HG03103 (cell line): ENCODE data around the gene DLG2.

Experiments used
- ATAC-seq: cut with Tn5 transposase; IDR thresholded peaks from one replicate; pipeline ENCODE4 v1.9.1; 2021; ENCODE audit warnings: low read depth; ENCODE audit not compliant: unreplicated experiment

DLG2 gene

DNA sequence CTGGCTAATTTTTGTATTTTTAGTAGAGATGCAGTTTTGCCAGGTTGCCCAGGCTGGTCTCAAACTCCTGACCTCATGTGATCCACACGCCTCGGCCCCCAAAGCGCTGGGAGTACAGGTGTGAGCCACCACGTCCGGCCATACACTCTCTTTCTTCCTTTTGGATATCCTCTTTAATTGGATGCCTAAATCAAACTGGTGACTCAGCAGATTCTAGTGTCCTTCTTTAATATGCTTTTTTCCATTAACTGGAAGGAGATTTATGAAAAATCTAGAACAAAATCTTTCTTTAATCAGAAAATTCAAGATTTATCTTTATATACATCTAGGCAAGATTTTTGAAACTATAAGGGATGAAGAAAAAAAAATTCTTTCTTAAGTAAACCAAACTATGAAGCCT lies 1371.7 kb downstream of the DLG2 start:
- ATAC-seq, result no peak

DNA sequence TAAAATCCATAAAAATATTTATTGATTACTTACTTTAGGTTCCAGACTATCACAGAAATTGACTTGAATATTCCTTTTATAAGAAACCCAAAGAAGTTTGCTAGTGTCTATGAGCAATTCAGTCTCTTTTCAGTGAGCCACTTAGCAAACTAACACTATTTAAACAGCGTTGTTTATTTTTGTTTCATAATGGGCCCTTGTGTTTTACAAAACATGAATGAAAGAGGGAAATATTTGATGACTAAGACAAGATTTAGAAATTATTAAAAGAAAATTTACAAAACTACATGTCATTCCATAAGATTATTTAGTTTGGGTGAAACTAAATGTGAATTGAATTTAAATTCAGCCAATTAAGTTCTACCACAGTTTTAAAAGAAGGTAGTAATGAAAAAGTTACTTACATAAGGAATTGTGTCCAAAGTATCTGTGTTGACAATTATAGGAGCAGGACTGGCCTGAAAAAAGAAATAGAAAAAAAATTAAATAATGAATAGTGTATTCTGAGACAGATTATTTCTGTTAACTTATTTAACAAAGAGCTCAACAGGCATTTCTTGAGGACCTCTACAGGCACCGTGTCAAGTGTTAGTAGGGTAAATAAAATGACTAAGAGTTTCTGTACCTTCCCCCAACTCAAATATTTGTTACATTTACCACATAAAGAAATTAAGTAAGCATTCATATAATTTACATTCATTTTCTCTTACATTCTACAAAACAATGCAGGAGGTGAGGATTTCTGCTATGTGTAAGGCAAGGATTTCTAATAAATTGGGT lies 1376.1 kb downstream of the DLG2 start:
- ATAC-seq, result no peak

DNA sequence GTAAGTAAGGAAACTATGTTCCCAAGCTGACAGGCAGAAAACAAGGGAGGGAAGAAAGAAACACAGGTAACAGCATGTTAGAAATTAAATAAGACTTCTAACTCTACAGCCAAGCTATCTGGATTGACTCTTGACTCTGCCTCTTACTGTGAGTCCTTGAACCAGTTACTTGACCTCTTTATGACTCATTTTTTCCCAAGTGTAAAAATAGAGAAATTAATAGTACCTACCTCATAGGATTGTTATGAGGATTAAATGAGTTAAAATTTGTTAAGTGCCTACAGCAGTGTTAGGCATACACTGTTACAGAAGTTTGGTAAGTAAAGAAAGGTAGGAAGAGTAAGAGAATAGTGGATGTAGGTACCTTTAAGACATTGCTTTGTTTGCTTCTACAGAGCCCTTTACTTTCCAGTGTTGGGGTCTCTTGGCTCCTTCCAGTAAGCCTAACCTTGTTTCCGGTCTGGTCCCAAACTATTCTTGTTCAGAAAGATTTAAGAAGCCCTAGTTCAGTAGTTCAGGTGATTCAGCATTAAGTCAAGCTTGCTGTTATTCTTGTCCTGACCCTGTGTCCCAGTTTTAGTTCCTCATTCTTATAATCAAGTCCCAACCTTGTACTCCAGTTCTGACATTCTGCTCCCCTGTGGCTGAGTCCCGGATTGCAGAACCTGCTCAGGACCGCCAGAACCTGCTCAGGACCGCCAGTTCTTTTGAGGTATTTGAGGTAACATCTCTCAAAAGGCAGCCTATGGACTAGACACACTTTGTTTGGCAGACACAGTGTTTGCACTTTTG lies 1377.6 kb downstream of the DLG2 start:
- ATAC-seq, result peak; percentile 65

DNA sequence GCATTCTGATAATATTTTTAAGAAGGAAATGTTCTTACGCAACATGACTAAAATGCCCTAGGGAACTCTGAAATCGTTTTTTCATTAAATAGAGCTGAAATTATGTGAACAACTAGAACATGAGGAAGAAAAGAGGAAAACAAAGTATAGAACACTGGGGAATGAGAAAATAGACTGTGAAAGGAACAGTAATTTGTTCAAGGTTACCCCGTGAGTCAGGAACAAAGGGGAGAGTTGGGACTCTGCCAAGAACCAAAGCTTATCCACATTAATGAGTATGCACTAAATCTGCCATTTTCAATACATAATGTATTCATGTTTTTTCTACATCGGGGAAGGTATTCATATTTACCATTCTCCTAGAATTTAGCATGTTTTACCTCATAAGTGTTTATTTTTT lies 1379.2 kb downstream of the DLG2 start:
- ATAC-seq, result no peak

DNA sequence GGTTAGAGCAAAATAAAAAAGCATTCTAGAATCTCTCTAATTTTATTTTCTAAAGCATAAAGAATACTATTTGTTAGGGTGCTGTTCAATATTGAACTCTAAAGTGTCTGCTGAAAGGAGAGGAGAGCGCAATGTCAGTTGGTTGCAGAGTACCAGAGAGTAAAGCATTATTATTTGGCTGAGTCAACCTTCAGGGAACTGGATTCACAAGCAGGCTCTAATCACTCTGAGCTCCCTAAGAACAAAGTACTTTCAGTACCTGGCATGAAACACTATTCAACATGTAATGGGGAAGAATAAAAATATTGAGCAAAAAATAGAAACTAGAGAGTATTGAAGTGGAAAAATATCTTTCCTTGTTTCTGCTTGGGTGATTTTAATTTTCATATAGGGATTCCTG lies 1380.0 kb downstream of the DLG2 start:
- no peak for ATAC-seq

DNA sequence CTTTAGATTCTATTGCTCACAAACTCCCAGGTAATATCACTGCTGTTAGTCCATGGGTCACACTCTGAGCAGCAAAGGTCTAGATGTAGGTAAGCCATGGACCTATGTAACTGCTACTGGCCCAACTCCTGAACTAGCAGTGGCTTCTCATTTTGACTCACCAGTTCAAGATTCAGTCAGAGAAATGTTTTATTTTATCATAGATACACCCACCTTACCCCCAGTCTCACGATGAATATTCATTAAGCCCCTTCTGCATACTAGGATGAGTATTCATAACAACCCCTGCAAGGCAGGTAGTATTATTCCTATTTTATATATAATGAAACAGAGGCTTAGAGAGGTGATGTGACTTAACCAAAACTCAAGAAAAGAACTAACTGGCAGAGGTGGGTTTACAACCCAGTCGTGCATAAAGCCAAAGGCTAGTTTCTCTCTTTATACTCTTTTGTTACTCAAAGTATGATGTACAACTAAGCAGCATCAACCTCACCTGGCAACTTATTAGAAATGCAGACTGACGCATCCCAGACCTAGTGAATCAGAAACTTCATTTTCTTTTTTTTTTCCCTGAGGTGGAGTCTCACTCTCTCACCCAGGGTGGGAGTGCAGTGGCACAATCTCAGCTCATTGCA lies 1383.4 kb downstream of the DLG2 start:
- peak; percentile 68 for ATAC-seq

DNA sequence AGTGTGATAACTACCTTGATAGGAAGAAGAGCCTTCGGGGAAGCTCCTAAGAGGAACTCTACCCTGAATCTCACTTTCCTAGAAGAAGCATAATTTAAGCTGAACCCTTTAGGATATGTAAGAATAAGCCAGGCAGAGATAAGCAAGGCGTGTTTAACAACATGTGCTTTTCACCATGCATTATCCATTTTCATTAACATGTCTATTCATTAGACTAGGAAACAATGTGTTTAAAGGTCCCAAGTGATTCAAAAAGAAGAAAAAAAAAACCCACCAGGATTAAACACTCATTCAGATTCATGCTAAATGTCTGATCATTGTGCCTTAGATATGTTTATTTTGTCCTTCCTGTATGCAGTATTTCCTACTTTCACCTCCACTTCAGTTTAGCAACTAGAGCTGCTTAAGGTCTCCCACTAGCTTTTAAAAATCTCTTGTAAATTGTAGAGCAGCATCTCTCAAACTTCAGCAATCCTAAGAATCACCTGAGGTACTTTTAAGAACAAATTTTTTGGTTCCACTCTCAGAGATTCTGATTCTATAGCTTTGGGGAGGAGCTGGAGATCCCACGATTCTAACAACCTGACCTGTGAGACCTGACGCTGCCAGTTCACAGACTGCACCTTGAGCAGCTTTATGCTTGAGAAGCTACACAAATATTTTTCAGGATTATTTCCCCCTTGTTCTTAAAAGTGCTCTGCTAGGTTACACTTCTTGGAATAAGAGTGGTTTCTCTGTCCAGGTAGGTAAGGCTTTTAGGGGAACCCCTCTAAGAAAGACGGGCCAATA lies 1385.6 kb downstream of the DLG2 start:
- no peak for ATAC-seq

DNA sequence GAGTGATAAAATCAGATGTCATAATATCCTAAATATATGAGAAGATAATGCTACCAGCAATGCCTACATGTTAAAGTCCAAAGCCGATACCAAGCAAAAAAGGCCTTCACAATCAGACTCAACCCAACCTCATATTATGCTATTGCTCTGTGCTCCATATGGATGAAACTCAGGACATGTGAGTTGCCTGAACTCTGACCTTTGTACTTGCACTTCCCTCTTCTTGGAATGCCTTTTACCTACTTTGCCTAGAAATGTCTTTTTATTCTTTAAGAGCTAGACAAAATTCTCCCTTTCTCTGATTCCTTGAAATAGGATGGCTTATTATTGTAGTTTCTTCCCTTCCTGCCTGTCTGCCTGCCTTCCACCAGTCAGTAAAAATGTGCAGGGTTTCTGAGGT lies 1386.3 kb downstream of the DLG2 start:
- no peak for ATAC-seq

DNA sequence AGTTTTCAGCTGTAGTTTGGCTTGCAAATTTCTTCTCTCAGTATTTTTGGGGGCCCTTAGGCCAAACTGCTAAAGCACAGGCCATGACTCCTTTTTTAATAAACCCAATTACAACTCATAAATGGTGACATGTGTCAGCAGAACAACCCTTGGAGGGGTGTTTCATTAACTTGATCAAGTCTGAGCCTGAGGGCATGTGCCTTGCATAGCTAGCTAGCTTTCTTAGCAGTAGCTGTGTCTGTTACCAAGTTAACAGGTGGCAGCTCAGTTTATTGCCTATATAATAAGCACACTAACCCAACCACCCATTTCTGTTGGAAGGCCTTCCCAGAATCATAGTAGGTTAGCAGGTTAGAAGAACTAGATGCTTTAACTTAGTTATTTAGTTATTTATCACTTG lies 1390.7 kb downstream of the DLG2 start:
- no peak for ATAC-seq

DNA sequence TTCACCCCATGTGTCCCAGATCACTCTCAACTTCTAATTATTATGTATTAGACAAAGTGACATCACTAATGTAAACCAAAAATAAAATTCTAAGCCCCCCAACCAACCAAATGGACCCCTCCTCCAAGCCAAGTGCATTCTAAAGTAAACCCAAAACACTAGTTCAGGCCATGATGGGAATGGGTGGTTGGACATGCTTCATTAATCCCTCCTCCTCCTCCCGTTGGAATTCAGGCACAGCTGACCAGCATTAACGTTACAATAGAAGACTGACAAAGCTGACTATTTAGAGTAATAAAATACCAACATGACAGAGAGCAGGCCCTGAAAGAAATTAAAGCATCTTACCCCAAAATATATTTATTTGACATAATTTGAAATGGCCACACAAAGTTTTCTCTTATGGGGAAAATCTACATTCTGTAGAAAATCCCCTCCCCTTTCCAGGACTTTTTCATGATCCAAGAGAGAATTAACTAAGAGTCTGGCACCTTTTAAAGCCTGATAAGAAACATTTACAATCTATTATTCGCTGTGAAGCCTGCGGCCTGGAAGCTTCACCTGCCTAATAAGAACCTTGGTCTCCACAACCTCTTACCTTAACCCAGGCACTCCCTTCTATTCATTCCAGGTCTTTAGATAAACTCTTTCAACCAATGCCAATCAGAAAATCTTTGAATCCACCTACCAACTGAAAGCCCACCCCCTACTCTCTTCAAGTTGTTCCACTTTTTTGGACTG lies 1392.5 kb downstream of the DLG2 start:
- no peak for ATAC-seq

DNA sequence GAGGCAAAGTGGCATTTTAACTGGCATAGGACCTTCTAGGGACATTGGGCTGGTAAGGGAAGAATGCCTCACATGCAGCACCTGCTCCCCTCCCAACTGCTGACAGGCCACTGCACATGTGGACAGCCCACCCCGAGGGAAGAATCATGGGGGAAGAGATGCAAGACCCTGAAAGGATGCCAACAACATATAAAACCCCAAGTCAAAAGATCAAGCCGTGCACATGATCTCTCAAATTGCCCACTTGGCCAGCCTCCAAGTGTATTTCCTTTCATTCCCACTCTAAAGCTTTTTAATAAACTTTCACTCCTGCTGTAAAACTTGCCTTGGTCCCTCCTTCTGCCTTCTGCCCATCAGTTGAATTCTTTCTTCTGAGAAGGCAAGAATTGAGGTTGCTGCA lies 1393.1 kb downstream of the DLG2 start:
- no peak for ATAC-seq

DNA sequence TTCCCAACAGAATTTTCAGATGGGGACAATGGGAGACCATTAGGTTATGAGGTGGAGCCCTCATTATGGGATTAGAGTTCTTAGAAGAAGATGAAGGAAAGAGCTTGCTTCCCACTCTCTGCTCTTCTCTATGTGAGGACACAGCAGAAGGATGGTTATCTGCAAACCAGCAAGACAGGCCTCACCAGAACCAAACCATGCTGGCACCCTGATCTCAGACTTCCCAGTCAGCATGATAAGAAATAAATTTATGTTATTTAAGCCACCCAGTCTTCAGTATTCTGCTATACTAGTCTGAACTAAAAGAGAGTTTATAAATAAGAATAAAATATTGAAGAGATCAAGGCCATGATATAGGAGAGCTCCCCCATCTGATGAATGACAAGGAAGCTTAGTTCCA lies 1394.6 kb downstream of the DLG2 start:
- ATAC-seq, result no peak

DNA sequence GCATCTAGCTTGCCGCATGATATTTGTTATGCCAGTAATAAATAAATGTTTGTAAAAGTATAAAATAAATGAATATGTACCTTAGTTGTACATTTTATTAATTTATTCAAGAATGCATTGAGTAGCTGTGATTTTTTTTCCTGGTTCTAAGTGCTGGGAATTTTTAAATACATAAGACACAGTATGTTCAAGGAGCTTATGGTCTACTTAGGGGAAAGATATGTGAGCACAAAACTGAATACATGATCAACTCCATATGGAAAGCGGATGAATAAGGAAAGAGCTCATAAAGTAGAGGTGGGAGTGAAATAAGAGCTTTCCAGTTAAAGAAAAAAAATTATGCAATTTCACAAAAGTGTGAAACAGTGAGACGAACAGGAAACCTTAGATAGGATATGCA lies 1396.7 kb downstream of the DLG2 start:
- ATAC-seq, result no peak

DNA sequence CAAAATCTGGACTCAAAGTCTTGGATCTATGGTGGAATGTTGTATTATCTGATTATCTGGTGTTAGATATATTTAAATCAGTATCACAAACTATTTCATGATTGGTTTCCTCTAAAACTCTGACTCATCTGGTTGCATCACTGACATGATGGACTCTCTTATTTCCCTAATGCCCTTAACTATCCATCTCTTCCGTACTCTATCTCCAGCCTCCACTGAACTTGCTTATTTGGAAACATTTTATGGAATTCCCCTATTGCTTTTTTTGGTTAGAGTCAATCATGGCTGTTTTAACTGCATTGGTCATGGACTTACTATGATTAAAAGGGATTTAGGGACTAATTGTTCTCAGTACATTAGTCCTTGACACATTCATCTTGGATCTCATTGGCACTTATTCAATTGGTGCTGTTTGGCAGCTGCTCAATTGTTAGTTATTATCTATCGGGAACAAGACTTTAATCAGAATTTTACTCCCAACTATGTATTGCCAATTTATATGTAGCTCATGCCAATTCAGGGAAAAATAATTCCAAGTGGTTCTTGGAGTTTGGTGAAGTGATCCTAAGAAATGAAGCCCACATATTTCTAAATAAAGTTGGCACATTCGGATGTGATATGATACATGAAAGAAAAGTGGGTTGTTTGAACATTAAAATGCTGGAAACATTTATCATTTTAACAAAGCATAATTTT lies 1399.0 kb downstream of the DLG2 start:
- ATAC-seq, result no peak

DNA sequence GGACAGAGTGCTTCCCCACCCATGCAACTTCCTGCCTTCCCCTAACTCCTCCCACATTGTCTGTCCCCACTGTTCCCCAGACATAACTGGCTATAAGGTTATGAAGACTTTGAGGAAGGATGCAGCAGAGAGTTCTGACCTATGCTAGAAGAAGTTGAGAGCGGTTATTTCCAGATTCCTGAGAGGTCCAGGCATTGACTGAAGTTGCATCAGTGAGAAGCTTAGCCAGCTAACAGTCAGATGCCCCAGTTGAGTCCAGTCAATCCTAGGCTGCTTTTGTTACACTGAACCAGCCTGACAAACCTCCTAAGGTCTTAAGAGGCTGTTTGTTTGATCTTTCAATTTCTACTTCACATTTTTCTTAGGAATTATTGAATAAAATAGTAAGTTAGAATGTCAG lies 1403.1 kb downstream of the DLG2 start:
- no peak for ATAC-seq

DNA sequence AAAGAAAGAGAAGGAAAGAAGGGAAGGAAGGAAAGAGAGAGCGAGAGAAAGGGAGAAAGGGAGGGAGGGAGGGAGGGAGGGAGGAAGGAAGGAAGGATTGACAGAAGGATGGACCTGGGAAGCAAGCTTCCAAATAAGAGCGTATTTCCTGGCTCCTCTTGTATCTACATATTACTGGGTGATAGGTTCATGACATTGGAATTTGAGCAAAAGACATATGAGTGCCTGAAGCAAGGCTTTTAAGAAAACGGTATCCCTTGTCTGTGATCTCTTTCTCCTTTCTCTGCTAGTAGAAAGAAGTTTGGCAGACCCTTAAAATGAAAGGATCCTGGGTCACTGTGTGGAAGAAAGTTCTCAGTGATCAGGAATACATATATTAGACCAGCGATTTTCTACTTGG lies 1408.8 kb downstream of the DLG2 start:
- ATAC-seq, result no peak

DNA sequence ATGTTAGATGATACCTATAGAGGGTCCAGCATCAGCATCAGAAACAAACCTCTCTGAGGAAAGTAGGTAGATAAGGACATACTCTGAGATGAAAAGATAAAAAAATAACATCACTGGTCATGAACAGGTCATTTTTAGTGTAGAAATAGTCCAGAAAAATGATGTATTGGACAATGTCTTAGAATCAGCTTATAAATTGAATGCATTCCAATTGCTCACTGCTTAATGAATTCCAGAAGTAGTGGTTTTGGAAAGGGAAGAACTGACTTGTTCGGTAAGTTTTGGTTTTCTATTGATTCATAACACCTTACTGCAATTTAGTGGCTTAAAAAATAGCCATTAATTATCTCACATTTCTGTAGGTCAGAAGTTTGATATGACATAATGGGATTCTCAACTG lies 1411.5 kb downstream of the DLG2 start:
- no peak for ATAC-seq

DNA sequence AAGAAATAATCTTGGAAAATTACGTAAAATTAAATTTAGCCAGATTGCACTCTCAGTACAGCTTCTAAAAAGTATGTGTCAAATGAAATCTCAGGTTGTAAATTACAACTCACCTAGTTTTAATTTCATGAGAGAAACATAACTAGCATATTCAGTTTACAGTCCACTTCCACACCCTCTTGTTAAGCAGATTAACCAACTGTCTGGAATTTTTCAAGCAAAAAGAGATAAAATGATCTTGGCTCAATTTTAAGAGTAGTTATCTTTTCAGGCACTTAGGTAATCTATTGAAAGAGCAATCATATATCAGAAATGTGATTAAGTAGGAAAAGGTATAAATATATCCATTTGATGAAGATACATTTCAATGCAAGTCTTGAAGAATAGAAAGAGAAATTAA lies 1412.6 kb downstream of the DLG2 start:
- no peak for ATAC-seq

DNA sequence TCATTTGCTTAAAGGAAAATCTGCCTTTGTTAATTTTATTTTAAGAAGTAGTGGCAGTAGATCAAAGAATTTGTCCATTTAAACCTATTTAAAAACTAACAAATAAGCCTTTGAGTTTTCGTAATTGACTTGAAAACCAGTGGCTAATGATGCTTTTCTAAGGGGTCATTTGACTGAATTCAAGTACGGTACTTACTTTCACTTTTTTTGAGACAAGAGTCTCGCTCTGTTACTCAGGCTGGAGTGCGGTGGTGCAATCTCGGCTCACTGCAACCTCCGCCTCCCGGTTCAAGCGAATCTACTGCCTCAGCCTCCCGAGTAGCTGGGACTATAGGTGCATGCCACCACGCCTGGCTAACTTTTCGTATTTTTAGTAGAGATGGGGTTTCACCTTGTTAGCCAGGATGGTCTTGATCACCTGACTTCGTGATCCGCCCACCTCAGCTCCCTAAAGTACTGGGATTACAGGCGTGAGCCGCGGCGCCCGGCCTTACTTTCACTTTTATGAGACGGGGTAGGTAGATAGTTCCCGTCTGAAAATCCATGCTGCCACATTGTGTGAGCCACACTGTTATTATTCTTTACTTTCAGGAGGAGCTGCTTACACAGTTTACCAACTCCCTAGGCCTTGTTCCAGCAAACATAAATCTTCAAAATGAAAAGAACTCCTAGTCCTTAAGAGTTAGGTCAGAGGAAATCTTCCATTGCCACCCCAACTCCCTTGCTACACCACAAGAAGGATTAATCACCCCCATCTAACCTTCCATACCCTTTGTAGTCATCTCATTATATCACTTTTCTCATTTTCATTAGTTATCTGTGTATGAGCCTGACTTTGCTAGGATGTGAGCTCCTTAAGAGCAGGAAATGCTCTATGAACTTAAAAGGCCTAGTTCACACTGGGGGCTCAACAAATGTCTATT lies 1414.4 kb downstream of the DLG2 start:
- no peak for ATAC-seq
